C1 segment of cervical spinal cord (tissue), 14 donors: ENCODE measurements around the gene DSC3.

Experiments
- DNase-seq, 14 donors: peaks; one replicate each; lab custom pipeline; 2025; lab: John Stamatoyannopoulos, UW

DSC3 gene

DNA sequence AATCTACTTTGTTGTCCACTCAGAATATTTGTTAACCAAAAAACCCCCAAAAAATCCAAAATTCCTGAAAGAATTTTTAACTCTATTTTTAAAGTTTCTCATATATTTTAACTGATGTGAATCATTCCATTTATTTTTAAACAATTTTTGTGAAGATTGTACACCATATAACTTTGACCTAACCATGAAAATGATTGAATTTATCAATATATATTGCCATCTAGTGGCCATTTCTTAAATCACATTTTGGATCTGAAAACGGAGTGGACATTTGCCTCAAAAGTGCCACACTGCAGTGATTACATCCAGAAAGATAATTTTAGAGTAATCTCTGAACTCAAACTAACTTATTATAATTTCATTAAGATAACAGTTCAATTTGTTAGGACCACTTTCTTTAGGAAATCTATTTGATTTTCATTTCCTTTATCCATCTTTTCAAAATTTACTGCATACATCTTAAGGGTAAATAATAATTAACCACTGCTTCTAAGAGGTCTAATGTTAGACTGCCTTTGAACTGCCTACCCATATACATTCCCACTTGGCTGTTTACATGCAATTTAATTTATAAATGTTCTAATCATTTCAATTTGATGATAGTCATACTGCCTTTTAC is 71.1 kb downstream of the DSC3 start:
- no peak for DNase-seq

DNA sequence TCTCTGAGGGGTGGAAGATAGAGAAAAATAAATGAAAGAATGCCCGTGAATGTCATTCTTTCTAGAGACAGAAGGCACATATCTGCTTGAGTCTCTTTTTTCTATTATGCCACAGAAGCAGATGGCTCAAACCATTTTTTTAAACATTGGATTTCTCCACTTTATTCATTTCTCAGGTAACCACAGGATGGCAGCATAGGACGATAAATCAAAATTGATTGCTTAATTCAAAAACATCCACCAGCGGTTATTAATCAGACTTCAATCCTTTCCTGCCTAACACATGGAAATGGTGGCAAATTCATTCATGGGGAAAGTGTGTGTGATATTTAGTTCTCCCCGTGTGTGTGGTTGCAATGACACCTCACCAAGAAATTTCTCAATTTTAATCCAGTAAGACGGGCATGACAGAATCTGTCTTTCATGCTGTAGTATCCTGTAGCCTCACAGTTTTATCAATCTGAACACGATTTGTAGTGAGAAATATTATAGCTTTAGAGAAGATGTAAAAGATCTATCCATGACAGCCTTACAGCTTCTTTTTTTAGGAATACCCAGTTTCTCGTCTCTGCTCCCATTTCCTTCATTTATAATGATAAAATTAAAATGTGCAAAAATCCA is 72.2 kb downstream of the DSC3 start:
- no peak for DNase-seq

DNA sequence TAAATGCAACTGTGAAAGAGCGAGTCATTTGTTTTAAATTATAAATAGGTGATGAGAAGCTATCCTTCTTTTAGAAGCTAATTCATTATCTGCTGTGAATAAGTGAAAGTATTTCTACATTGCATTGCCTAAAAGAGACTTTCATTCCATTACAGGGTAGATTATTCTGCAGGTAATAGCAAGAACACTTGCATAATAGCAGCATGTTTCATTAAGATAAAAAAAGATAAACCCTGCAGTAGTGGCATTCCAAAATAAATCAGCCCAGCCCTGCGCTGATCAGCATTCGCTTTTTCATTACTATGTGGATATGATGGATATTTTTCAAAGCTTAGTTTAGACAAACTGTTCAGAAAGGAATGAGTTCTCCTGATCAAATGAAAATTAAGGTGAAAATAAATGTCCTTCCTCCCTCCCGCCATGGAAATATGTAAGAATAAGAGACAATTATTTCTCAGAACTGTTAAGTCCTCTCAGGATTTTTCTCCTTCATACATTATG is 72.8 kb downstream of the DSC3 start:
- DNase-seq: no peak

DNA sequence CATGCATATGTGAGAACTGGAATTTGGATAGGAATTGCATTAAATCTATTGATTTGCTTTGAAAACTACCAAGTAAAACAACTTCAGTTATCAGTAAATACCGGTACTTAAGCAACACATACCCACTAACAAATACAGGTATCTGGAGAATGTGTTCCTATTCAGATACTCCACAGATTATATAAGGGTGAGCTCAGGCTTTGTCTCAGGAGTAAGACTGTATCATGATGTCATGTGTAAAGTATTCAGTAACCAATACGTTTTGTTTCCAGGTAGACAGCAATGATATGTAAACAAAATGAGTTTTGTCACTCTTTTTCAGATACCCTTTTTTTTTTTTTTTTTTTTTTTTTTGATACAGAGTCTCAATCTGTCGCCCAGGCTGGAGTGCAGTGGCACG is 74.8 kb downstream of the DSC3 start:
- no peak for DNase-seq

DNA sequence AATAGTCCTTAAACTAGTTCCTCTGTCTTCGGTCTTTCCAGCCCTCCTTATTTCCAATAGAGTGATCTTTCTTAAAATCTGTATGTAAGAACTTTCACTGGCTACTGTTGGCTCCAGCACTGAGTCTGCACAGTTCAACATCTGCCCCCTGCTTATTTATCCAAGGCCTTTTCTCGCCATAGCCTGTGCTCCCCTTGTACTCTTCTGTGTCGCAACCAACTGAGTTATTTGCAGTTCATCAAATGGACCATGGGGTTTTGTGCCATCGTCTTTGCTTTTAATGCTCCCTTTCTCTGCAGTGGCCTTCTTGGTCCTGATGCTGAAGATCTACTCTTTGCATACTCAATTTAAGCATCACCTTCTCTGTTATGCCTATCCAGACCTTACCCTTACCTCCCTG is 77.3 kb downstream of the DSC3 start:
- DNase-seq: no peak

DNA sequence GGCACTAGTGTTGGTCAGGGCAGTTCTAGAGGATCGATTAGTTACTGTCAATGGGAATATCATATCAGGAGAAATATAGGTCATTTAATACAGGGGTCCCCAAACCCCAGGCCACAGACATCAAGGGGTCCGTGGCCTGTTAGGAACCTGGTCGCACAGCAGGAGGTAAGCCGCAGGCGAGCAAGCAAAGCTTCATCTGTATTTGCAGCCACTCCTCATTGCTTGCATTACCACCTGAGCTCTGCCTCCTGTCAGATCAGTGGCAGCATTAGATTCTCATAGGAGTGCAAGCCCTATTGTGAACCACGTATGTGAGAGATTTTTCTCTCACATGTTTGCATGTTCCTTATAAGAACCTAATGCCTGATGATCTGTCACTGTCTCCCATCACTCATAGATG is 81.9 kb downstream of the DSC3 start:
- no peak for DNase-seq

DNA sequence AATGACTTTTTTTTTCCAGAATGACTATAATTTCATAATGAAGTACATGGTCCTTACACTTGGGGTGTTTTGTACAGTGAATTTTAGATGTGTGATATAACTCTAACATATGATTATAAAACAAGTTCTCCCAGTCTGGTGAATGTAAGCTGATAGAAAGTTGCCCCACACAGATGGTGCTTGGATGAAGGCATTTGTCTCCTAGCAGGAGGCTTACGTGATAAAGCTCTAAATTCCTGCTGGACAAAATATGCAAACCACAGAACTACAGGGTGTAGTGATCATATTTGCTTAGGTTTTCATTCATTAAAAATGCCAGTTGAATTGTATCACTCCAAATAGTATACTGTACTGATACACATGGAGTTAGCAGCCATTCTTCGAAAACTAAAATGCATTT is 85.5 kb downstream of the DSC3 start:
- no peak for DNase-seq

DNA sequence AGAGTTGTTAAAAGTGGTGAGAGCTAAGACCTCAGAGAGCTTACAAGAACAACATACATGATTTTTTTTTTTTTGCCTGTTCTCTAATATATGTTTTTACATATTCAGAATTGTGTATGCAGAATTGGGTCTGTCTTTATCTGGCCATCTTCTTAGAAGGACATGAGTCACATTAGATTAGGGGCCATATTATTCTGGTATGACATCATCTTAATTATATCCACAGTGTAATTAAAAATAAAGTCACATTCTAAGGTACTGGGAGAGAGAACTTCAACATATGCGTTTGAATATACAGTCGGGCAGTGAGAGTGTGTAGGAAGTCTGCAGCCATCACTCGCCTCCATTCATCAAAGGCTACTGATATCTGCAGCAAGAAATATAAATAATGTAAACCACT is 88.3 kb downstream of the DSC3 start:
- DNase-seq: no peak

DNA sequence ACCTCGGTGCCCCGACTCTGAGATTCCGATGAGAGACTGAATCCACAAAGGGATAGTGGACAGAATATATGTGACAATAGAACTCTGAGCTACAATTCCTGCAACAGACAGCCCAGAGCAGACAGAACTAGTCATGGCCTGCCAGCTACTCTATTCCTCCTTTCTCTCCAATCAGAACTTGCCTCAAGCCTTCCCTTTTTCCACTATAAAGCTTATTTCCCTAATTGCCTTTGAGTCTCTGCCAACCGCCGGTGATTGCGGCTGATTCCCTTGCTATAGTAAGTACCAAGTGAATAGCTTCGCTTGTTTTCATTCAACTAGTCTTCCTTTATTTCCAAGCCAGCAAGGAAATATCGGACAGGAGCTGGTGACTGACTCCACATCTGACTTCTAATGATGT is 96.8 kb downstream of the DSC3 start:
- DNase-seq: no peak

DNA sequence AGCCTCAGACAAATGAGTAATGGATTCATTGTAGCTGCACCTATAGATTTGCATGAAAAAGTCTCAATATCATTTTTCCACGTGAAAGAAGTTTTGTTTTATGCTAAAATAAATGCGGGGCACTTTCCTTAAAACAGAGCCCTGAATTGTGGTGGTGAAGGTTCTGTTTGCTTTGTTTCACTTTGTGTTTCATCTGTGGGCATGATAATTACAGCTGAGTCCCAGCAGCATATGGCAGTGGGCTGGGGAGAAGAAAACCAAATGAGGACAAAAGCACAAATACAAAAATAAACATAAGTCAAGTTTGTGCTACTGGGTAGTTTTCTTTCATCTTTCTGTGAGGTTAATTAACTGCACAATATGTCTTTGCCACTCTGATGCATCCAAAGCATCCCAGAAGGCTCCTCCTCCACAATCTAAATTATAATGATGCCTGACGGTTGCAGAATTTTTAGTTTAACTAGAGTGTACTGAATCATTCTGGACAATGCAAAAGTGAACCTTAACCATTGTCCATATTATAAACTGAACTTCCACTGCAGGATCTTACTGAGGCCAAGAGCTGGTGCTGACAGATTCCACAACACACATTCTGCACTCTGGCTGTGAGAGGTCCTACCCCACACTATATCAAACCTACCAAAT is 97.6 kb downstream of the DSC3 start:
- DNase-seq: no peak

DNA sequence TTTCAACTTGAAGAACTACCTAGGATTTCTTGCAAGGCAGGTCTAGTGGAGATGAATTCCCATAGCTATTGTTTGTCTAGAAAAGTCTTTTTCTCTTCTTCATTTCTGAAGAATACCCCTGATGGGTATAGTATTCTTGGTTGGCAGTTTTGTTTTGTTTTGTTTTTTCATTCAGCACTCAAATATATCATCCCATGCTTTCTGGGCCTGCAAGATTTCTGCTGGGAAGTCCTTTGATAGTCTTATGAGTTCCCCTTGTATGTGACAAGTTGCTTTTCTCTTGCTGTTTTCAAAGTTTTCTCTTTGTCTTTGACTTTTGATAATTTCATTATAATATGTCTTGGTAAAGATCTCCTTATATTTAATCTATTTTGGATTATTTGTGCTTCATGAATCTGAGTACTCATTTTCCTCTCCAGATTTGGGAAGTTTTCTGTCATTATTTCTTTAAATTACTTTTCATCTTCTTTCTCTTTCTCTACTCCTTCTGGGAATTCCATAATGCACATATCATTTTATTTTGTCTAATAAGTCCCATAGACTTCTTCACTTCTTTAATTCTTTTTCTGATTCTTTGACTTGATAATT is 101.5 kb downstream of the DSC3 start:
- no peak for DNase-seq
